Adrenal gland (tissue), 12 donors: ENCODE measurements around the gene CLEC16A. TPM values are rescaled to one million over a fixed set of nuclear protein-coding genes. Genes with fewer than 3 reads are reported as not detected.

Source experiments
- DNase-seq, 7 donors: peaks; one replicate each; pipeline ENCODE4 v3.0.0-alpha.2; 2019 to 2020
- H3K27ac ChIP-seq, 5 donors: fragments of 200-600 bp; sonication (generic) in 4 of 5; 1 replicate in 3 of 5; 2 replicates in 2 of 5; pipeline versions ENCODE4 v1.5.1 to v1.8.0; 2016 to 2020; ENCODE audit warnings: mild to moderate bottlenecking in 1 of 5
- H3K27me3 ChIP-seq: fragments of 200-600 bp; 2 replicates; pipeline ENCODE4 v1.8.0; 2021
- H3K36me3 ChIP-seq, 2 donors: fragments of 200-600 bp; replicated peaks in 1 of 2; 1 replicate in 1 of 2; 2 replicates in 1 of 2; pipeline versions ENCODE4 v1.5.1 to v1.8.0; 2018 to 2022
- H3K4me1 ChIP-seq, 2 donors: fragments of 200-600 bp; replicated peaks in 1 of 2; 1 replicate in 1 of 2; 2 replicates in 1 of 2; pipeline versions ENCODE4 v1.5.1 to v1.8.0; 2018 to 2021
- H3K4me3 ChIP-seq, 4 donors: fragments of 200-600 bp; sonication (generic) in 3 of 4; one replicate each; pipeline ENCODE4 v1.5.1; 2016 to 2018
- H3K9me3 ChIP-seq, 3 donors: fragments of 200-600 bp; sonication (generic) in 1 of 3; replicated peaks in 1 of 3; 1 replicate in 2 of 3; 2 replicates in 1 of 3; pipeline versions ENCODE4 v1.5.1 to v1.8.0; 2016 to 2021
- POLR2A ChIP-seq, 2 donors: fragments of 450-650 bp; IDR thresholded peaks; one replicate each; pipeline ENCODE4 v1.6.1; 2017; ENCODE audit warnings: antibody characterized with exemption in 2 of 2, mild to moderate bottlenecking in 2 of 2, moderate library complexity in 1 of 2
- WGBS, 4 donors: extraction: QIAGEN DNeasy Blood & Tissue Kit in 2 of 4; methylation state at CpG; one replicate each; pipeline versions ENCODE4 v1.1.5 to v1.1.7; 2013 to 2017; 5-methylcytosine and 5-hydroxymethylcytosine counted together
- intact Hi-C, 2 donors: fragments of 100-400 bp; cut with DNase I; formaldehyde crosslinking; loops; one replicate each; pipeline versions ENCODE4 v1.14.1 to v1.15.0; 2022 to 2023
- polyA plus RNA-seq, 3 donors: library from polyadenylated mRNA; stranded (reverse); fragments of 200-250 nt in 2 of 3; fragments of 350-450 nt in 1 of 3; fragmentation: Illumina TruSeq in 1 of 3; extraction: RNeasy Lipid Tissue Mini Kit (QIAGEN cat#74804) in 1 of 3; gene quantifications; one replicate each; pipeline ENCODE4 v1.2.3, GENCODE V29; 2013 to 2014
- total RNA-seq, 9 donors: library from RNA; depleted of rRNA in 4 of 9; stranded (reverse); fragments of >200 nt in 4 of 9; fragments of 120-200 nt in 1 of 9; fragmentation: NEBNext Ultra II Directional in 1 of 9; extraction: Animal tissue kit (Norgen Biotek cat#: 25700) in 1 of 9; gene quantifications; one replicate each; pipeline versions ENCODE4 v1.1.0 to v1.2.4, GENCODE V29; 2013 to 2023
- TF ChIP-seq, protein P1 (sequence below), 6 experiments: fragments of 450-650 bp in 4 of 6; fragments of 200-600 bp in 2 of 6; sonication (generic) in 1 of 6; IDR thresholded peaks; 1 replicate in 5 of 6; 2 replicates in 1 of 6; pipeline versions ENCODE4 v1.5.1 to v1.8.0; 2016 to 2021; ENCODE audit warnings: antibody characterized with exemption in 6 of 6, mild to moderate bottlenecking in 2 of 6, moderate library complexity in 1 of 6
- donor health status: healthy with polysubstance abuse.
- donor health status: Bipolar disorder and iron deficiency.
- donor health status: DM: yes; HTN: yes; CAD: no.
- donor health status: DM: no; HTN: no; CAD: no.
- donor health status: DM: no; HTN: no; CAD: no.
- donor health status: DM: yes; HTN: yes; CAD: no.

The CLEC16A gene
- total and polyA plus RNA-seq, 12 donors, result 14.0 to 37.2 (median 27.6) TPM

DNA sequence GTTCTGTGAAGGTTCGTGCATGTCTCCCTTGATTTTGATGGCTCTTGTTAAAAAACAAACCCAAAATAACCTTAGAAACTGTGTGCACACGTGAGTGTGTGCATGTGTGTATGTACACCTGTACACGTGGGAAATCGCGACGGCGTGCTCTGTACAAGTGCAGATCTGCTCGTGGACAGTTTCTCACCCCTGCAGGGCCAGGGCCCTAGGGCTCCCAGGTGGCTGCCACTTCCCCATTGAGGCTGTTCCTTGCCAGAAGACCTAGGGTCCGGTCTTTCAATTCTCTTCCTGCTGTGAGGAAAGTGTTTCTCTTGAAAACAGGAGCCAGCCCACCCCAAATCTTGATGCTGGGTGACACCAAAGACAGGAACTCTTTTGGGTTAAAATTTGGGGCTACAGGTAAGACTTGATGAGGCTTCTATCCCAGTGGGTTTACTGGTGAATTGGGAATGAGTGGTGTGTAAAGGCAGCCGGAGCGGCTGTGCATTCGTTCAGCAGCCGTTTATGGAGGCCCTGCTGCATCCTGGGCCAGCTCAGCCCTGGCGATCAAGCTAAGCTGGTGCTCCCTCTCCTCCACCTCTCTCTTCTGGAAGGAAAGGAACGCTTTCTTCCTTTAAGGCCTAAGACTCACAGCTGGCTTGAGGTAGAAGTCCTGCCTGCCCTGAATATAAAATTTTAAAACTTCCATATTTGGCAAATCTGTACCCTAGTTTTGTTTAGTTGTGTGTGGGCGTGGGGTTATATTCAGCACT, 137.9 kb downstream of the CLEC16A start:
- H3K27ac ChIP-seq, result no peak overlapping the region
- TF ChIP-seq, protein P1, sequence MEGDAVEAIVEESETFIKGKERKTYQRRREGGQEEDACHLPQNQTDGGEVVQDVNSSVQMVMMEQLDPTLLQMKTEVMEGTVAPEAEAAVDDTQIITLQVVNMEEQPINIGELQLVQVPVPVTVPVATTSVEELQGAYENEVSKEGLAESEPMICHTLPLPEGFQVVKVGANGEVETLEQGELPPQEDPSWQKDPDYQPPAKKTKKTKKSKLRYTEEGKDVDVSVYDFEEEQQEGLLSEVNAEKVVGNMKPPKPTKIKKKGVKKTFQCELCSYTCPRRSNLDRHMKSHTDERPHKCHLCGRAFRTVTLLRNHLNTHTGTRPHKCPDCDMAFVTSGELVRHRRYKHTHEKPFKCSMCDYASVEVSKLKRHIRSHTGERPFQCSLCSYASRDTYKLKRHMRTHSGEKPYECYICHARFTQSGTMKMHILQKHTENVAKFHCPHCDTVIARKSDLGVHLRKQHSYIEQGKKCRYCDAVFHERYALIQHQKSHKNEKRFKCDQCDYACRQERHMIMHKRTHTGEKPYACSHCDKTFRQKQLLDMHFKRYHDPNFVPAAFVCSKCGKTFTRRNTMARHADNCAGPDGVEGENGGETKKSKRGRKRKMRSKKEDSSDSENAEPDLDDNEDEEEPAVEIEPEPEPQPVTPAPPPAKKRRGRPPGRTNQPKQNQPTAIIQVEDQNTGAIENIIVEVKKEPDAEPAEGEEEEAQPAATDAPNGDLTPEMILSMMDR (IDR thresholded peaks at IDR 0.05), result no peak
- TF ChIP-seq POLR2A (IDR thresholded peaks at IDR 0.05), result no peak
- H3K4me1 ChIP-seq, result peaks cover 22 to 39% of the 10 kb centered on the region in 2 donors
- H3K9me3 ChIP-seq, result no peaks in the 10 kb centered on the region
- WGBS, 4 donors, result 94 to 97% (median 94%) methylated on average over 16 of the region's 16 CpGs
- DNase-seq, result no peak
- H3K4me3 ChIP-seq, result no peak overlapping the region
- intact Hi-C loops, result no loop called here
- H3K27me3 ChIP-seq, result no peaks in the 10 kb centered on the region
- H3K36me3 ChIP-seq, result no peaks in the 10 kb centered on the region

DNA sequence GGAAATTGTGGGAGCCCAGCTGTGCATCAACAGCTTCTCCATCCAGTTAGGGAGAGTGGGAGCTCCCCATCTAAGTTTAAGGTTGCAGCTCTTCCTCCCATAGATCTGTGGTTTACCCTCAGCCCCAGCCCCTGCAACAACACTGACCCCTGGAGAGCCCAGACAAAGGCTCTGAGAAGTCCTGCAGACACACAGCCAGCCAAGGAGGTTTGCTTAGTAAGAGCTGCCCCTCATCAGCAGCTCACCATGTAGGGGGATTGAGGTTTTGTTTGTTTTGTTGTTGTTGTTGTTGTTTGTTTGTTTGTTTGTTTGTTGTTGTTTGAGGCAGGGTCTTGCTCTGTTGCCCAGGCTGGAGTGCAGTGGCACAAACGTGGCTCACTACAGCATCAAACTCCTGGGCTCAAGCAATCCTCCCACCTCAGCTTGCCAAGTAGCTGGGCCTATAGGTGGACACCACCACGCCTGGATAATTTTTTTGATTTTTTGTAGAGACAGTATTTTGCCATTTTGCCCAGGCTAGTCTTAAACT, 138.6 kb downstream of the CLEC16A start:
- Histone ChIP-seq H3K9me3 (no peaks in the 10 kb centered on the region), H3K4me3 (no peak overlapping the region), H3K4me1 (peaks cover 22 to 41% of the 10 kb centered on the region in 2 donors), H3K27me3 (no peaks in the 10 kb centered on the region), H3K27ac (no peak overlapping the region), H3K36me3 (no peaks in the 10 kb centered on the region)
- intact Hi-C loops, result no loop called here
- no peak for DNase-seq
- 90 to 97% (median 94%) methylated on average over 2 of the region's 2 CpGs for WGBS, 4 donors
- TF ChIP-seq POLR2A (IDR thresholded peaks at IDR 0.05), result no peak
- TF ChIP-seq, protein P1 (IDR thresholded peaks at IDR 0.05), result no peak

DNA sequence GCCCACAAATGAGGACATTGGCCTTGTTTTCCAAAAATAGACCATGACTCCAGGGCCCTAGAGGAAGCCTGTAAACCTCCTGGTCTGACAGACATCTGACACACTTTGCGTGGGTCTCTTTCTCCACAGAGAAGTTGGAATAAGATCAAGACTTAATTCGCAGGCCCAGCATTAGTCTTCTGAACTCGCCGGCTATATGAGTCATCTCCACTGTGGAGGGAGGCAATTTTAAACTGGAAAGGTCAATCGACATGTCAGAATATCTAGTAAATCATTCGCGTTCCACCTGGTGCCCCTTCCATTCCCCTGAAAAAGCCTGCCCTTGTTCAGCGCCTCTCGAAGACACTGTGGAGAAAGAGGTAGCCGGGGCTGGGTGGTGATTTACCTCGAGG, 140.1 kb downstream of the CLEC16A start:
- peak; percentile 42 to 78 (median 68) for DNase-seq
- 30 to 49% (median 37%) methylated on average over 8 to 11 of the region's 11 CpGs for WGBS, 4 donors

DNA sequence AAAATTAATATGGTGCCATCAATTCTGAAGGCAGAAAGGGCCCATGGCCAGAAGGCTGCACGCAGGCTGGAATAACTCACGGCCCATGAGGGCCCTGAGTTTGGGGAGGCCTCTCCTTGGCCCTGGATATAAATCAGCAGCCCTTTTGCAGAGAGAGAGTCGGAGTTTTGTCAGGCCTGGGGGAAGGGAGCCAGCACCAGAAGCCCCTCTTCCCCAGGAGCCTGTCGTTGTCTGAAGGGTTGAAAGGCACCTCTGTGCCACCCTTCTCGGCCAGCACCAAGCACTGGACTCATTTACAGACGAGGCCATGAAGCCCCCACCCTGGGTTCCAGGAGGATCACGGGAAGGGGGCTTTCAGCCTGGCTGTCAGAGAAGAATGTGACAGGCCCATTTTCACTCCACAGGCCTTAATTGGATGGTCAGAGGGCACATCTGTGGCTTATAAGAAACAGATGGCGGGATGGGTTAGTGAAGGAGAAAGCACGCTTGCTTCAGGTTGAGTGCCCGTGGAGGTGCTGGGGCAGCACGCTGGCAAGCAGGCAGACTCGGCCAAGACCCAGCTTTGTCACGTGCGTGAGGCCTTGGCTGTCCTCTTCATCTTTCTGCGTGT, 140.6 kb downstream of the CLEC16A start:
- DNase-seq, result peak in 2 of 7 donors; percentile 49 to 62
- H3K27me3 ChIP-seq, result no peaks in the 10 kb centered on the region
- peaks cover 15 to 33% of the 10 kb centered on the region in 2 donors for H3K4me1 ChIP-seq
- intact Hi-C loops, result no loop called here
- TF ChIP-seq, protein P1 (IDR thresholded peaks at IDR 0.05), result no peak
- no peak for TF ChIP-seq POLR2A (IDR thresholded peaks at IDR 0.05)
- no peaks in the 10 kb centered on the region for H3K9me3 ChIP-seq
- WGBS, 4 donors, result 55 to 83% (median 74%) methylated on average over 14 to 15 of the region's 15 CpGs
- peak overlapping the region in 4 of 5 donors; percentile 35 to 84 (median 76) for H3K27ac ChIP-seq
- no peak overlapping the region for H3K4me3 ChIP-seq
- no peaks in the 10 kb centered on the region for H3K36me3 ChIP-seq

More for the DNA sequence above, 140.1 kb downstream of the CLEC16A start:
- TF ChIP-seq, protein P1 (IDR thresholded peaks at IDR 0.05), result no peak
- Histone ChIP-seq H3K4me3 (no peak overlapping the region), H3K4me1 (peaks cover 15 to 38% of the 10 kb centered on the region in 2 donors), H3K36me3 (no peaks in the 10 kb centered on the region), H3K27ac (peak overlapping the region in 4 of 5 donors; percentile 35 to 84 (median 76)), H3K27me3 (no peaks in the 10 kb centered on the region), H3K9me3 (no peaks in the 10 kb centered on the region)
- intact Hi-C loops, result no loop called here
